NCI-H2196 (cell line): ENCODE measurements around the gene THADA.

ENCODE experiments used
- DNase-seq: peaks from one replicate; lab custom pipeline; 2025; ENCODE audit not compliant: unreplicated experiment; lab: John Stamatoyannopoulos, UW

THADA gene

GRCh38 chr2:43226558-43226954 is 369.3 kb downstream of the THADA start, which contains the start of gene ZFP36L2:
Gene ZFP36L2, minus strand, starts transcription at chr2:43226606. Its CDS starts 291 bp downstream, at chr2:43226315.
- DNase-seq, result peak; percentile 96

- peak; percentile 40 for DNase-seq
These were observed 369.9 kb downstream of the THADA start for GRCh38 chr2:43225788-43226557.

- no peak for DNase-seq
These were observed 370.6 kb downstream of the THADA start for GRCh38 chr2:43225093-43225787.

- DNase-seq, result no peak
These were observed 371.2 kb downstream of the THADA start for GRCh38 chr2:43224571-43225092.

GRCh38 chr2:43224131-43224570 is 371.7 kb downstream of the THADA start:
- DNase-seq, result no peak

- no peak for DNase-seq
These were observed 372.3 kb downstream of the THADA start for GRCh38 chr2:43223521-43224001.

- DNase-seq, result no peak
These were observed 373.1 kb downstream of the THADA start for GRCh38 chr2:43222475-43223309.

GRCh38 chr2:43221763-43222474 is 373.9 kb downstream of the THADA start:
- DNase-seq, result peak; percentile 76

GRCh38 chr2:43221124-43221762 is 374.6 kb downstream of the THADA start:
- DNase-seq, result no peak

- no peak for DNase-seq
These were observed 375.1 kb downstream of the THADA start for GRCh38 chr2:43220760-43221123.

GRCh38 chr2:43220229-43220751 is 375.5 kb downstream of the THADA start:
- DNase-seq, result no peak

- peak; percentile 80 for DNase-seq
These were observed 376.2 kb downstream of the THADA start for GRCh38 chr2:43219383-43220228.

GRCh38 chr2:43218702-43219382 is 377.0 kb downstream of the THADA start:
- DNase-seq, result no peak

- DNase-seq, result no peak
These were observed 377.6 kb downstream of the THADA start for GRCh38 chr2:43218155-43218701.

GRCh38 chr2:43217228-43218154 is 378.3 kb downstream of the THADA start:
- DNase-seq, result no peak

GRCh38 chr2:43216629-43217028 is 379.2 kb downstream of the THADA start:
- no peak for DNase-seq
